ENCODE measurements around the gene POLA1.
A peak's percentile ranks its signal among the peaks of the same experiment; 100 is the strongest.

POLA1 gene, protein sequence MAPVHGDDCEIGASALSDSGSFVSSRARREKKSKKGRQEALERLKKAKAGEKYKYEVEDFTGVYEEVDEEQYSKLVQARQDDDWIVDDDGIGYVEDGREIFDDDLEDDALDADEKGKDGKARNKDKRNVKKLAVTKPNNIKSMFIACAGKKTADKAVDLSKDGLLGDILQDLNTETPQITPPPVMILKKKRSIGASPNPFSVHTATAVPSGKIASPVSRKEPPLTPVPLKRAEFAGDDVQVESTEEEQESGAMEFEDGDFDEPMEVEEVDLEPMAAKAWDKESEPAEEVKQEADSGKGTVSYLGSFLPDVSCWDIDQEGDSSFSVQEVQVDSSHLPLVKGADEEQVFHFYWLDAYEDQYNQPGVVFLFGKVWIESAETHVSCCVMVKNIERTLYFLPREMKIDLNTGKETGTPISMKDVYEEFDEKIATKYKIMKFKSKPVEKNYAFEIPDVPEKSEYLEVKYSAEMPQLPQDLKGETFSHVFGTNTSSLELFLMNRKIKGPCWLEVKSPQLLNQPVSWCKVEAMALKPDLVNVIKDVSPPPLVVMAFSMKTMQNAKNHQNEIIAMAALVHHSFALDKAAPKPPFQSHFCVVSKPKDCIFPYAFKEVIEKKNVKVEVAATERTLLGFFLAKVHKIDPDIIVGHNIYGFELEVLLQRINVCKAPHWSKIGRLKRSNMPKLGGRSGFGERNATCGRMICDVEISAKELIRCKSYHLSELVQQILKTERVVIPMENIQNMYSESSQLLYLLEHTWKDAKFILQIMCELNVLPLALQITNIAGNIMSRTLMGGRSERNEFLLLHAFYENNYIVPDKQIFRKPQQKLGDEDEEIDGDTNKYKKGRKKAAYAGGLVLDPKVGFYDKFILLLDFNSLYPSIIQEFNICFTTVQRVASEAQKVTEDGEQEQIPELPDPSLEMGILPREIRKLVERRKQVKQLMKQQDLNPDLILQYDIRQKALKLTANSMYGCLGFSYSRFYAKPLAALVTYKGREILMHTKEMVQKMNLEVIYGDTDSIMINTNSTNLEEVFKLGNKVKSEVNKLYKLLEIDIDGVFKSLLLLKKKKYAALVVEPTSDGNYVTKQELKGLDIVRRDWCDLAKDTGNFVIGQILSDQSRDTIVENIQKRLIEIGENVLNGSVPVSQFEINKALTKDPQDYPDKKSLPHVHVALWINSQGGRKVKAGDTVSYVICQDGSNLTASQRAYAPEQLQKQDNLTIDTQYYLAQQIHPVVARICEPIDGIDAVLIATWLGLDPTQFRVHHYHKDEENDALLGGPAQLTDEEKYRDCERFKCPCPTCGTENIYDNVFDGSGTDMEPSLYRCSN (N-terminal part only)

DNA sequence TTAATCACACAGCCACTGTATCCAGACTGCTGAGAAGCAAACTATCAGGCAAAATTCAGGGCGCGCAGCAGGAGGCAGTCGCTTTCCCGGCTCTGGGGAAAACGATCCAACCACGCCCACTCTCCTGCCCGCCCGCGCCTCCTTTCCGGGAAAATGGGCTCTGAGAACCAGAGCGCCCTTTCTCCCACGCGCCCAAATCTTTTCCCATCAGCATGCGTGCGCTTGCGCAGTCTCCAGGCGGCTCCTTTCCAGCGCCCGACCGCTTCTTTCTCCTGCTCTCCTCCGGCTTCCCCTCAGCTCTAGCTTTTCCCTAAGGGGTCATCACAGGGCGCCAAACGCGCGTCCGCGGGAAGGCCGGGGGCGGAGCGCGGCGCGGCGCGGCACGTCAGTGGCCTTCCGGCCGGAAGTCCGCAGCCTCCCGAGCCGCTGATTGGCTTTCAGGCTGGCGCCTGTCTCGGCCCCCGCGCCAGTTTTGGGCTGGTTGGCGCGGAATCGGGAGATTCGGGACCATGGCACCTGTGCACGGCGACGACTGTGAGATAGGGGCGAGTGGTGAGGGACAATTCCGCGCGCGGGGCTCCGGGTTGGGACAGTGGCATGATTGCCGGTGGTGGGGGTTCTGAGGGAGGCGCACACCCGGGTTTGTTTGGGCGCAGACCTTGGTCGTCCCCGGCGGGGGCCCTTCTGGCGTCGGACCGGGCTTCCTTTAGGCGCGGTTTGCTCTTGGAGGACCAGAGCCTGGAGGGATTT lies at the start of gene POLA1:
Gene POLA1 (plus strand): TSS at position 466 of the 750 bp plus-strand sequence. CDS start 44 bp downstream, at position 510.
- no peaks in the 10 kb centered on the region for H3K36me3 Mint-ChIP-seq (ENCODE audit: low read depth)
- H3K4me1 Mint-ChIP-seq, result peaks cover 43% of the 10 kb centered on the region
- peak within 1 kb of the TSS; percentile 91 to 97 (median 92) for H3K4me3 Mint-ChIP-seq
- peak within 1 kb of the TSS; percentile 83 to 88 (median 85) for H3K27ac Mint-ChIP-seq
- TF ChIP-seq, protein P1, sequence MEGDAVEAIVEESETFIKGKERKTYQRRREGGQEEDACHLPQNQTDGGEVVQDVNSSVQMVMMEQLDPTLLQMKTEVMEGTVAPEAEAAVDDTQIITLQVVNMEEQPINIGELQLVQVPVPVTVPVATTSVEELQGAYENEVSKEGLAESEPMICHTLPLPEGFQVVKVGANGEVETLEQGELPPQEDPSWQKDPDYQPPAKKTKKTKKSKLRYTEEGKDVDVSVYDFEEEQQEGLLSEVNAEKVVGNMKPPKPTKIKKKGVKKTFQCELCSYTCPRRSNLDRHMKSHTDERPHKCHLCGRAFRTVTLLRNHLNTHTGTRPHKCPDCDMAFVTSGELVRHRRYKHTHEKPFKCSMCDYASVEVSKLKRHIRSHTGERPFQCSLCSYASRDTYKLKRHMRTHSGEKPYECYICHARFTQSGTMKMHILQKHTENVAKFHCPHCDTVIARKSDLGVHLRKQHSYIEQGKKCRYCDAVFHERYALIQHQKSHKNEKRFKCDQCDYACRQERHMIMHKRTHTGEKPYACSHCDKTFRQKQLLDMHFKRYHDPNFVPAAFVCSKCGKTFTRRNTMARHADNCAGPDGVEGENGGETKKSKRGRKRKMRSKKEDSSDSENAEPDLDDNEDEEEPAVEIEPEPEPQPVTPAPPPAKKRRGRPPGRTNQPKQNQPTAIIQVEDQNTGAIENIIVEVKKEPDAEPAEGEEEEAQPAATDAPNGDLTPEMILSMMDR (IDR thresholded peaks at IDR 0.05; ENCODE audit: unreplicated experiment in 3 of 3), result peak in 2 of 3 experiments; percentile 24 to 36
- H3K27me3 Mint-ChIP-seq (ENCODE audit: low read depth), result no peaks in the 10 kb centered on the region
- no peaks in the 10 kb centered on the region for H3K9me3 Mint-ChIP-seq

DNA sequence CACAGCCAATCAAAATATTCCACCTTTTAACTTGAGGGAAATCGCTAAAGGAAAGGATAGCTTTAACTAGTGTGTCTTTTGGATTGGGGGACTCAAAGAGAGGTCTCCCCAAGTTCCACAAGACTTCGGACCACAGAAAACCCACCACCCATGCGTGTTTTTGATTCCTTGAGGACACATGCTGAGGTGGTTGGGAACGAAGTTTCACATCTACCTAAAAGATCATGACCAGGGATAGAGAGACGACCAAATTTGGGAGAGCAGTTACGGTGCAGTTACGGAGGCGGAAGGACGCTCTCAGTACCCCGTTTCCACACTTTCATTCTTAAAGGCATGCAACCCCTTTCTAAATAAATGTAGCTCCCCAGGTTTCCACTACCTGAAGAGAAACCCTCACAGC lies 47.7 kb upstream of the POLA1 start:
- peak overlapping the region; percentile 85 to 93 (median 85) for H3K4me3 Mint-ChIP-seq
- H3K36me3 Mint-ChIP-seq (ENCODE audit: low read depth), result no peaks in the 10 kb centered on the region
- TF ChIP-seq, protein P1 (IDR thresholded peaks at IDR 0.05; ENCODE audit: unreplicated experiment in 3 of 3), result no peak
- H3K9me3 Mint-ChIP-seq, result no peaks in the 10 kb centered on the region
- H3K27me3 Mint-ChIP-seq (ENCODE audit: low read depth), result no peaks in the 10 kb centered on the region
- H3K27ac Mint-ChIP-seq, result peak overlapping the region; percentile 91 to 94 (median 92)
- H3K4me1 Mint-ChIP-seq, result peaks cover 16% of the 10 kb centered on the region

DNA sequence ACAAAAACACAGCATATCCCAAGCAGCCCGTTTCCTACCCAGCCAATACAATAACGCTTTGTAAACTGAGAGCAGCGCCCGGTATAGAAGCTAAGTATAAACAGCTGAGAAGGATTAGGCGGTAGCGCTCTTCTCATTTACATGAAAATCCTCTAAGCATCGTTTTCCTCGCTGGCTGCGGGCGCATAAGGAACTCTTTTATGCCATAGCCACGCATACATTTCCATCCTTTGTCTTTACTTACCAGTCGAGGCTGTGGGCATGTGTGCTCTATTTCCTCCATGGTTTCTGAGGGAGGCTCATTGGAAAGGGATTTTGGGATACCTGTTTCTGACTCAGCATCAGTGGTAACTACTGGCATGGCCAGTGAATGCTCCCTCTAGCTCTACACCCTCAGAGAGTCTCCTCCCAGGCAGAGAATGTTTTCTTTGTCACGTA lies 47.0 kb upstream of the POLA1 start:
- TF ChIP-seq, protein P1 (IDR thresholded peaks at IDR 0.05; ENCODE audit: unreplicated experiment in 3 of 3), result no peak
- Mint-ChIP-seq H3K27ac (peak overlapping the region; percentile 91 to 92 (median 91)), H3K4me3 (peak overlapping the region; percentile 85 to 93 (median 85)), H3K4me1 (peaks cover 16% of the 10 kb centered on the region), H3K9me3 (no peaks in the 10 kb centered on the region), H3K36me3 (ENCODE audit: low read depth) (no peaks in the 10 kb centered on the region), H3K27me3 (ENCODE audit: low read depth) (no peaks in the 10 kb centered on the region)

DNA sequence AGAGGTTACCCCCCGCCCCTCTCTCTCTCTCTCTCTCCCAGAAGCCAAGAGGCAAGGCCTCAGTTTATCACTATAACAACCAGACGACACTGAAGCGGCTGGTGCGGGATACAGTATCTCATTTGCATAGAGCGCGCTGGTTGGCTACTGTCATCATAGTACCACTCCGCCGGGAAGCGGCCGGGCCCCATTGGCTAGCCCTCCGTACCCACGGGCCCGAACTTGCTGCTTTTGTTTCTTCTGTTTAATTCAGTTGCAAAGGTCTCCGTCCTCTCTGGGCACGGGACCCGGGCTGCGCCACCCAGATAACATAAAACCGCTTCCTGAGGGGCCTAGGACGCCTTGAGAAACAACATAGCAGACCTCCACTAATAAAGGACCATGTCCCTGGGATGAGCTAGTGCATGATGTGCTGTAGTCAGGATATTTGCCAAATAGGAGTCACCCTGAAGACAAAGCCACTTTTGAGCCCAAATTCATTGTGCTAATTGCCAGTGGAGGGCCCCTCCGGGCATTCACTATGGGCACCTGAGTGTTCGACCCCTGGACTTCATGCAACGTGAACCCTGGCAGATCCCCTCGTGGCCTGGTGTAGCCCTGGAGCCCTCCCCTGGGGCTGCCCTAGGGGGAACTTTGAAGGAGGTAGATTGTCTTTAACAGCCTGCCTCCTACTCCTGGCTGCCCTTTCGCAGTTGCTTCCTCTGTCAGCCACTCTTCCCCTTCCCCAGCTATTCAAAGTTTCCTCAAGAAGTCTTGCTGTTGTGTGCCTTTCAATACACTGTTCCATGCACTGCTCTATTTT lies 46.3 kb upstream of the POLA1 start, which contains the start of gene PCYT1B:
Gene PCYT1B (minus strand): TSS at position 91 of the 802 bp plus-strand sequence. CDS start 242 bp downstream, outside the sequence.
- H3K4me3 Mint-ChIP-seq, result peak within 1 kb of the TSS; percentile 85 to 93 (median 85)
- H3K9me3 Mint-ChIP-seq, result no peaks in the 10 kb centered on the region
- TF ChIP-seq, protein P1 (IDR thresholded peaks at IDR 0.05; ENCODE audit: unreplicated experiment in 3 of 3), result no peak
- no peaks in the 10 kb centered on the region for H3K36me3 Mint-ChIP-seq (ENCODE audit: low read depth)
- no peaks in the 10 kb centered on the region for H3K27me3 Mint-ChIP-seq (ENCODE audit: low read depth)
- H3K27ac Mint-ChIP-seq, result peak within 1 kb of the TSS; percentile 91 to 94 (median 92)
- H3K4me1 Mint-ChIP-seq, result peaks cover 16% of the 10 kb centered on the region

All from nephron (organoid).